Adrenal gland (tissue), 5 donors: ENCODE data around the gene CD300LB.

Experiments
- POLR2A ChIP-seq, 2 donors: fragments of 450-650 bp; IDR thresholded peaks; one replicate each; pipeline ENCODE4 v1.6.1; 2017; ENCODE audit warnings: antibody characterized with exemption in 2 of 2, mild to moderate bottlenecking in 2 of 2, moderate library complexity in 1 of 2
- TF ChIP-seq, protein P1 (sequence below), 6 experiments: fragments of 450-650 bp in 4 of 6; fragments of 200-600 bp in 2 of 6; sonication (generic) in 1 of 6; IDR thresholded peaks; 1 replicate in 5 of 6; 2 replicates in 1 of 6; pipeline versions ENCODE4 v1.5.1 to v1.8.0; 2016 to 2021; ENCODE audit warnings: antibody characterized with exemption in 6 of 6, mild to moderate bottlenecking in 2 of 6, moderate library complexity in 1 of 6
- donor health status: DM: no; HTN: no; CAD: no.

GRCh38 chr17:74499992-74500391 is 31.3 kb downstream of the CD300LB start:
- TF ChIP-seq, protein P1, sequence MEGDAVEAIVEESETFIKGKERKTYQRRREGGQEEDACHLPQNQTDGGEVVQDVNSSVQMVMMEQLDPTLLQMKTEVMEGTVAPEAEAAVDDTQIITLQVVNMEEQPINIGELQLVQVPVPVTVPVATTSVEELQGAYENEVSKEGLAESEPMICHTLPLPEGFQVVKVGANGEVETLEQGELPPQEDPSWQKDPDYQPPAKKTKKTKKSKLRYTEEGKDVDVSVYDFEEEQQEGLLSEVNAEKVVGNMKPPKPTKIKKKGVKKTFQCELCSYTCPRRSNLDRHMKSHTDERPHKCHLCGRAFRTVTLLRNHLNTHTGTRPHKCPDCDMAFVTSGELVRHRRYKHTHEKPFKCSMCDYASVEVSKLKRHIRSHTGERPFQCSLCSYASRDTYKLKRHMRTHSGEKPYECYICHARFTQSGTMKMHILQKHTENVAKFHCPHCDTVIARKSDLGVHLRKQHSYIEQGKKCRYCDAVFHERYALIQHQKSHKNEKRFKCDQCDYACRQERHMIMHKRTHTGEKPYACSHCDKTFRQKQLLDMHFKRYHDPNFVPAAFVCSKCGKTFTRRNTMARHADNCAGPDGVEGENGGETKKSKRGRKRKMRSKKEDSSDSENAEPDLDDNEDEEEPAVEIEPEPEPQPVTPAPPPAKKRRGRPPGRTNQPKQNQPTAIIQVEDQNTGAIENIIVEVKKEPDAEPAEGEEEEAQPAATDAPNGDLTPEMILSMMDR (IDR thresholded peaks at IDR 0.05) = no peak
- no peak for TF ChIP-seq POLR2A (IDR thresholded peaks at IDR 0.05)
